Activated naive CD4-positive, alpha-beta T cell treated with Interleukin-2 at 50 U/mL for 16 hours (primary cell): Measurements from ENCODE around the gene BSX.

ENCODE experiments used
- DNase-seq: peaks from one replicate; pipeline ENCODE4 v3.0.0-alpha.2; 2020

Gene BSX

GRCh38 chr11:122981388-122982264, at the start of gene BSX:
TSS of gene BSX (minus strand) at chr11:122981834. CDS start at chr11:122981671, 163 bp downstream.
- DNase-seq: peak; percentile 53

GRCh38 chr11:123030517-123030916, 48.9 kb upstream of the BSX start:
- no peak for DNase-seq

- DNase-seq: peak; percentile 29
Measured at GRCh38 chr11:123020968-123021367, 39.3 kb upstream of the BSX start.

- DNase-seq: no peak
Measured at GRCh38 chr11:123018702-123019101, 37.1 kb upstream of the BSX start.

- no peak for DNase-seq
Measured at GRCh38 chr11:123011510-123011909, 29.9 kb upstream of the BSX start.

GRCh38 chr11:123006860-123007542, 25.4 kb upstream of the BSX start:
- DNase-seq: no peak

- no peak for DNase-seq
Measured at GRCh38 chr11:123000721-123001120, 19.1 kb upstream of the BSX start.

GRCh38 chr11:122998727-122999366, 17.2 kb upstream of the BSX start:
- DNase-seq: no peak

GRCh38 chr11:122995526-122995925, 13.9 kb upstream of the BSX start:
- DNase-seq: no peak

GRCh38 chr11:122984186-122985011, 2.8 kb upstream of the BSX start:
- no peak for DNase-seq

GRCh38 chr11:122983438-122984185, 2.0 kb upstream of the BSX start:
- no peak for DNase-seq

- DNase-seq: no peak
Measured at GRCh38 chr11:122979815-122980595, 1.6 kb downstream of the BSX start.

GRCh38 chr11:122979103-122979814, 2.4 kb downstream of the BSX start:
- DNase-seq: no peak

GRCh38 chr11:122978299-122978620, 3.4 kb downstream of the BSX start:
- DNase-seq: no peak

GRCh38 chr11:122977470-122978298, 4.0 kb downstream of the BSX start:
- no peak for DNase-seq

- no peak for DNase-seq
Measured at GRCh38 chr11:122976734-122977469, 4.7 kb downstream of the BSX start.

- no peak for DNase-seq
Measured at GRCh38 chr11:122976061-122976733, 5.4 kb downstream of the BSX start.

- DNase-seq: no peak
Measured at GRCh38 chr11:122963961-122964360, 17.7 kb downstream of the BSX start.
